ENCODE data around the gene MYO1D.
"Not testable (repeated sequence)": the region's sequence is repeated elsewhere in the genome, so short reads cannot be mapped to it uniquely, and the experiment has no call there.

The MYO1D gene

DNA sequence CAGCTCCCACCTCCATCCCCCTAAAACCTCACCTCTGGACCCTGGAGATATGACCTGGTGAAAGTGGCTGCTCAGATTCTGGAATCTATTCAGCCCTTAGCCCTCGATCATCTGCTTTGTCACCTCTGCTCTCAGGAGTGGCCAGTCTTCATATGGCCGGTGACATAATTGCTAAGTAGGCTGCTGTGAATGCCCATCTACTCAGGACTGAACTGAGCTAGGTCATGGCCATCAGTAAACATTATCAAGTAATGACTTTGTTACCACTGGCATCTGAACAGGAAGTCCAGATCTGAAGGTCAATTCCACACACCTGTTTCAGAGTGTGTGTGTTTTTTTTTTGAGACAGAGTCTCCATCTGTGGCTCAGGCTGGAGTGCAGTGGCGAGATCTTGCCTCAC is 311.5 kb downstream of the MYO1D start:
- DNase-seq = no peak

DNA sequence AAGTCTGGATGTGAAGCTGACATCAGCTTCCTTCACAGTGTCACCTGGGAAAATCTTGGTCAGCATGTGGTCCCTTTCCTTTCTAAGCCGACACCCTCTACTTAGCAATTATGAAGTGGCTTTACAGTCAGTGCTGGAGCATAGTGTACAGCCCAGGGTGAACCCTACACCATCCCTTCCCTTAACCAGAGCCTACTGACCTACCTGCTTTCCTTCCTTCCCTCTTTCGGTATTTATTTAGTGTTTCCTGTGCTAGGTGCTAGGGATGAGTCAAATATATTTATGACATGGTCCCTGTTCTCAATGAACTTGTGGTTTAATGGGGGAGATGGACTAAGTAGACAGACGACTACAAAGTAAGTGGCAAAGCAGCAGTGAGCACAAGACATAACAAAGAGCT is 312.6 kb downstream of the MYO1D start:
- no peak for DNase-seq

DNA sequence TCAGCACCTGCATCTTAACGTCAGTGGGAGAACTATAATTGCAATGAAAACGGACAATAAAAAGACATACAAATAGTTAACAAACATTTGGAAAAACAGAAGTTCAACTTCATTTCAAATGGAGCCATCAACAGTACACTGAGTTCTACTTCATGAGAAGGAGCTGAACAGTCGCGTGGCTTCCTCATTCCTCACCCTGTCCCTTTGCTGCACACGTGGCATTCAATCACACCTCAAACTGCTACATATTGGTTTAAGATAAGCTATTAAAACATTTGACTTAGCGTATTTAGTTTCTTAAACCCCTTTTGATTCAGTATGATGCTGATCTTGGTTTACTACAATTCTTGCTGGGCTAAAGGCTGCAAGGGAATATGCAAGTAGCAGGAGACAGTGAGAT is 313.3 kb downstream of the MYO1D start:
- no peak for DNase-seq

DNA sequence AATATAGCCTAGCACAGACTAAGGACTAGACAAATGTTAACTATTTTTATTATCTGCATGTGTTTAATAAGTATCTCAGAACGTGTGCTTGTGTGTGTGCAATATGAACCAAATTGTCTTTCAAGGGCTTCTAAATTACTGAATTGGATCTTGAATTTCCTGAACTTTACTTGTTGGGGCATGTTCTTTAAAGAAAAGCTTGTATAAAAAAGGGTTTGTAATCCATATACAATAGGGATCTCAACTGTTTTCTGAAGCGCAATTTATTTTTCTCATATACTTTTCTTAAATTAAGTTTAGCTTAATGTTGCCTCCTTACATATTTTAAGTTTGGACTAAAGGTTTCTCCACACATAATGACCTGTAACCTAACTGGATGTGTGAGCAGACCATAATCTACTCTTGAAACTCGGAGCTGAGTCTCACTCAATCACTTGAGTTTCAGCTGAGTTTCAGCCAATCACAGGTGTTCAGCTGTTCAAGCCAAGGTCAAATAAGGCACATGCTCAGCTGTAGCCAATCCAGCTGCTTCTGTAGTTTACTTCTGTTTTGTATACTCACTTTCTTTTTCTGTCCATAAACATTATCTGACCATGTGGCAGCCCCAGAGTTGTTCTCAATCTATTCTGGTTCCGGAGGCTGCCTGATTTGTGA is 317.8 kb downstream of the MYO1D start:
- no peak for DNase-seq

DNA sequence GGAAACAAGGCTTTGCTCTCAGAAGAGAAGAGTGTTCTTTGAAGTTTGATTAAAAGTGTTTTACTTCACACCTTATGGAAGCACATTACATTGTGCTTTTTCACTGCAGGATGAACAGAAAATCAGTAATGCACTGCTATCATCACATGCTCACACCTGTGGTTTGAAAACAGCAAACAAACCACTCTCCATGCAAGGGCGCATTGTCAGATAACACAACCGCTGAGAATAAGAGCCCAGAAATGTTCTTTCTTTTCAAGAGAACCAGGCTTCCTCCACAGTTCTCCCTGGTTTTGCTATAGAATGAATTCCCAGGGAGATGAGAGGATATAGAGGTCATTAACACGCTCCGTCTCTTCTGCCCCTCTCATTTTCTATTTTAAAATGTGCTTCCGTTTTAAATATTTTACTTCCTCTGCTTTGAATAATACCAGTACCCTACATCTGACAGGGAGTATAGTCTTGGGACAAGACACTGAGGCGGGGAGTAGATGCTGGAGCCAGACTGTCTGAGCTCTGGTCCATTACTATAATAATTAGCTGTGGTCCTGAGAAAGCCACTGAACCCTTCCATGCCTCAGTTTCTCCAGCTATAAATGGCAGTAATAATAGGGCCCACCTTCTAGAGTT is 318.5 kb downstream of the MYO1D start:
- DNase-seq = no peak

DNA sequence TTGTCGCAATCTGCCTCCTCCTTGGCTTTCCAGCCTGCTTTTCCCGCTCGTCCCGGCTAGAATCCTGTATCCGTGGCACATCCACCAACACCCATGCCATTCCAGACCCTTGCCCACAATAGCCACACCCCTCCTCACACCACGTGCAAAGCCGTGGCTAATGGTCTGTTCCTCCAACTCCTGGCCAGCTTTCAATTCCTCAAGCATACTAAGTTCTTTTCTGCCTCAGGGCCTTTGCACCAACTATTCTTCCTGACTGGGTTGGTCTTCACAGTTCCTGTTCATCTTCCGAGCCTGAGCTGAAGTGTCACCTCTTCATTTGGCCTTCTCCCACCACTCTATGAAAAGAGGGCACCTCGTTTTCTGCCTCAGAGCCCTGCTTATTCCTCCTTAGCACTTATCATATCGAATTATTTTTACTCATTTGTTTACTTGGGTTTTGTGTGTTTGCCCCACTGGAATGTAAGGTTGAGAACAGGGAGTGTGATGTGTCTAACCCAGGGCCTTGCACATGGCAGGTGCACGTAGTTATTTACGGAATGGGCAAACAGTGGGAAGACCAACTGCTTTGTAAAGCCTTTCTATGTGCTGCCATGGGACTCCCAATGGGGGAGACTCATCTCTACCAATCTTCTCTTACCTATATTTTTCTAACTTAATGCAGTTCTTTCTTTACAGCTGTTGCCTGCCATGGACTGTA is 321.2 kb downstream of the MYO1D start:
- no peak for DNase-seq

DNA sequence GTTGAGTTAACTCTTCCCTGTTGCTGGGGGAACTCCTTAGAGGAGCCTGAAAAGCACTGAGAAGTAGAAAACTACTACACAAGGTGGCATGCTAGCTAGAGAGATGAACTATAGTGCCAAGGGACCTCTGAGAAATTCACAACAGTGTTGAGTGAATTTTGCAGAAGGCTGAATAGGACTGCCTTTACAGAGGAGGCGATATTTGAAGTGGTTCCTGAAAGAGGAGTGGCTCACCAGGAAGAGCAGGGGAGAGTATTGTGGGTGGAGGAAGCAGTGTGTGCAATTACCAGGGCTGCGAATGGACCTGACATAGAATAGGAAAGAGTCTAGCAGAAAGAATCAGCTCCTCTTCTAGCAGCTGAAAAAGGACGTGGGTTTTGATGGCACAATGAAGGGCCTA is 323.8 kb downstream of the MYO1D start:
- DNase-seq = no peak

DNA sequence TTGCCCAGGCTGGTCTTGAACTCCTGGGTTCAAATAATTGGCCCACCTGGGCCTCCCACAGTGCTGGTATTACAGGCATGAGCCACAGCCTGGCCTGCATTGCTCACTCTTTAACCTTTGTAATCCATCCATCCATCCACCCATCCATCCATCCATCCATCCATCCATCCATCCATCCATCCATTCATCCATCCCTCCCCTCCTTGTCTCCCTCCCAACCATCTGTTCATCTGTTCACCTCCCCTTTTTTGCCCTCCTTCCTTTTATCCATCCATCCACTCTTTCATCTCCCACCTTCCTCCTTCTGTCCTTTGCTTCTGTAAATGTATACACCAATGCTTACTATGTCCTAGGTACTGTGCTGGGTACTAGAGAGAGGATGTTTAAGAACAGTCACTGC is 324.6 kb downstream of the MYO1D start:
- DNase-seq = no peak

DNA sequence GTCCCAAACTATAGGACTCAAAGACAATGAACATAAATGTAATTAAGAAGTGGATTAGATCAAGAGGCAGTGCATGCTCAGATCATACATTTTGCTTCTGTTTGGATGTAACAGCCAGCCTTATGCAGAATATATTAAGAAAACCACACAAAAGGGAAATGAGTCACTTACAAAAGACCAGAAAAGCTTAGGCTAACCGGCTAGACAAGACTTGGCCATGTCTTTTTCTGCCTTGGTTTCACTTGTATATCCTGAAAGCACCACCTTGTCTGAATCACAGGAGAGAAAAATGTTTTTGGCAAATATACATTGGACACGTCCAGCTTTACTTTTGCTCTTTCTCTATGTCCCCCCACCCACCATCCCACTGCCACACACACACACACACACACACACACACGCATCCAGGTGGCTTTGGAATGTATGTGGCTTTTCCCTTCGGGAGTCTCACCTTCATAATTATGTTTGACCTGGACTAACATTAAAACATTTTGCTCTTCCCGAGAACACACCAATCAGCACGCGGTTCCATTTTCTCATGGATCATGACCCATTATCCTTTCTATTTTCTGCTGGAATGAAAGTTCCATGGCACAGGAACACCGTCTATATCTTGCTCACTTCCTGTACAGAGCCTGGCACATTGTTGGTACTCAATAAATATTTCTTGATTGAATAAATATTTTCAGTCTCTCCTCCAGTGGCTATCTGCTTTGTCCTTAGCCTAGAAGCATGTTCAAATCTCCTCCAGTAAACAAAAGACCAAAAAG is 325.6 kb downstream of the MYO1D start:
- DNase-seq = no peak

DNA sequence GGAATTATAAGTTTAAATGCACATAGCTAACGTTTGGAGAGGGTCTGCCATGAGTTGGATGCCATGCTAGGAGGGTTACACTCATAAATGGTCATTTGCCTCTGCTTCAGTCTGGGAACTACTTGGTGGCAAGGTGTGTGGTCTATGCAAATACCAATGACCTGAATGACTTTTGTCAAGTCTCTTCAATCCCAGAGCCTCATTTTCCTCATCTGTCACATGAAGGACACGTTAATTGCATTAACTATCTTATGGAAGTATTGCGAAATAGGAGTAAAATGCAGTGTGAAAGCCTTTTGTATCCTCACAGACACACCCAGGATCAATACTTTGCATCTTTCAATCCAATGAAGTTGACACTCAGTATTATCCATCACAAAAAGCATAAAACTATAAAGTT is 327.4 kb downstream of the MYO1D start:
- DNase-seq = no peak

DNA sequence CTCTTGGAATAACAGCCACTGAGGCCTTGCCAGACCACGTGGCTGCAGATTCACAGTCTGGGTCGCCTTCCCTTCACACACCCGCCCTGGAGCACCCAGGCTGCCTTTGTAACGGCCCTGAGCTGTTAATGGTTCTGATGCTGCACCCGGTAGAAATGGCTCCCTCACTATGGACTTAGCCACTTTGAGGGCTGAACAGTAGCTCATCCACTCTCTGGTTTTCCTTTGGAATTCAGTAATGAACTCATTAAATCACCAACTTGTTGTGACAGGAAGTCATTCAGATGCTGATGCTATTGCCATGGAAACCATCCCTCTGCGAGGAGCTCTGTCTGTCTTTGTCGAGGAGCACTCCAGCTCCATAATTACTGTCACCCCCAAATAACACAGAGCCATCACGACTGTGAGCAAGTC is 330.9 kb downstream of the MYO1D start:
- DNase-seq = peak; percentile 3 to 7

DNA sequence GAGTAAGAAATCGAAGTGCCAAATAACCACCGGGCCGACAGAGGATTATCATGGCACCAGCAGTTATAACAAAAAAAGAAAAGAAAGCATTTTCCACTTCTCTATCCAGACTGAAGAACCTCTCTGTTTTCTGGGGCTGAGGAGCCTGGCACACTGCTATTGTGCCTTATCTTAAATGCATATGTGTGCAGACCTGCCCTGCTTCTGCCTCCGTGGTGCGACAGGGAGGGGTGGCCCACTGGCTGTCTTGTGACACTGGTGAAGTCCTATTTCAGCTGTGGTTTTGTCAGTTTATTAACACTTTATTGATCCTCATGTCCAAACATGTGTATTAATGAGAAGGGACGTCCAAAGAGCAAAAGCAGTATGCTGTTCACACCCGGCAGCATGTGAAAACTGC is 334.7 kb downstream of the MYO1D start:
- DNase-seq = no peak

DNA sequence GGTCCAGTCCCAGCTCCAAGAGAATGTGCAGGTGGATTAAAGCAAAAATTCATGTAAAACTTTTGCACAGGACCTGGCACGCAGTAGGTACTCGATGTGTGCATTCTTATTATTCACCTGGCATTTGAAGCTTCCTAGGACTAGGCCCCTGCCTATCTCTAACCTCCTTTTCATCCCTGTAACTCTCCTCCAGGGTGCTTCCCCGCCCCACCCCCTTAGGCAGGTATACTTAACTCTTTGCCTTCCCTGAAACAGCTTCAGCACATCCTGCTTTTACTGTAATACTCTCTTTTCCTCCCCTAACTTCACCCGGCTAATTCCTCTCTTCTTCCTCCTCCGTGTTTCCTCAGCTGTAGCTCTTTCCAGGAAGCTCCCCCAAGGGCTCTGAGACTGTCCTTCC is 335.3 kb downstream of the MYO1D start:
- no peak for DNase-seq

DNA sequence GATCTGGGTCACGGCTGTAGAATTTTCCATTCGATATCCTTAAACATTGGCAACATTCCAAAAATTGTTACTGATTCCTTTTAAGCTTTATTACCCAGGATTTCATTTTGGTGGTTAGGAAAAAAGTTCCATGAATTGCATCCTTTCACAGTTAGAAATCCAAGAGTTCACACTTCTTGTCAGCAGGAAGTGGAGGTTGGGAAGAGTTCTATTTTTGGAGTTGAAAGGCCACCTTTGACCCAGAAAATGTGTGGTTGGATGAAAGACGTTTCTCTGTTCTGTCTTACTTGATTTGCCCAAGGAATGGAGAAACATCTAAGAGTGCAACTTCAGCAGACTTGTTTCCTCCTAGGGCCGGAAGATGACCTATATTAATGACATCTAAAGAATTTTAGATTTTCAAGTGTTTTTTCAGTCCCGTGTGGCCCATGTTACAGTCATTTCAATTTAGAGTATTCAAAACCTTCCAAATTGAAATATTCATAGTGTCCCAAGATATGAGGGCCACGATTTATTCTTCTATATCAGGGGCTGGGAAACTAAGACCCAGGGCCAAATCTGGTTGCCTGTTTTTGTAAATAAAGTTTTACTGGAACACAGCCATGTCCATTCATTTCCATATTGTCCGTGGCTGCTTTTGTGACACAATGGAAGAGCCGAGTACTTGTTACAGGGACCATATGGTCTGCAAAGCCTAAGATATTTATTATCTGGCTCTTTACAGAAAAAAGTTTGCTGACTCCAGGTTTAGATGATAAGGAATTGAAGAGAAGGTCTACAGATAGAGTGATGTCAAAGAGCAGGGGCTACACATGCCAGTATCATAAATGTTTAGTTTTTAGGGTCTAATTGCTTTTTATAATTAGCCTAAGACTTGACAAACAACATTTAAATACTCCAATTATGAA is 339.9 kb downstream of the MYO1D start:
- no peak for DNase-seq

DNA sequence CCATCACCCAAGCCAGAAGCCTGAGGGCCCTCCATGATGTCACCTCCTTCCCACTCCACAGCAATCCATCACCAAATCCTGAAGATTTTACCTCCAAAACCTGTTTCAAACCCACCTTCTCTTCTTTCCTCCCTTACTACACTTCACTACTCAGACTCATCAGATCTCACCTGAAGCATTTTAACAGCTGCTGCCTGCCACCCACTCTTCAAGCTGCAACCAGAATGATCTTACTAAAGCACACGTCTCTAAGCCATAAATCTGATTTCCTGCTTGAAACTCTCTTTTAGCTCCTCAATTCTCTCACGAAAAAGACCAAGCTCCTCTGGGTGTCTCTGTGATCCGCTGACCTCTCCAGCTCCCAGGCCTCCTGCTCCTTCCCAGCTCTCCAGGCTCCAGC is 343.6 kb downstream of the MYO1D start:
- no peak for DNase-seq

DNA sequence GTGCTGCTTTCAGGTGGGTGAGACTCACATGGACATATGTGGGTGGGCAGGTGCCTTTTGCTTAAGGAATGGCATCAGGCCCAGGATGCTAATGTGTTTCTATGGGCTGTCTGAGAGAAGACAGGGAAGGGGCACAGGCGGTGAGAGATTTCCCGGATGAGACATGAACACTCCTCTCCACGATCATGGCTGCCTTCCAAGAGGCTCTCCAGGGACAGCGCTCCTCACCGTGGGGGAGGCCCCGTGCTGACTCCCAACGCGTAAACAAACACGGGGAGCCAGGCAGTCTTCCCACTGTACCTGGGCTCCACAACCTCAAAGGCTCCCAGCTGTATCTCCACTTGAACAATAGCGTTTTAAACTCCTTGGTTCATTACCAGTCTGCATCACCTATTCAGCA is 347.3 kb downstream of the MYO1D start:
- DNase-seq = peak; percentile 64 to 85

DNA sequence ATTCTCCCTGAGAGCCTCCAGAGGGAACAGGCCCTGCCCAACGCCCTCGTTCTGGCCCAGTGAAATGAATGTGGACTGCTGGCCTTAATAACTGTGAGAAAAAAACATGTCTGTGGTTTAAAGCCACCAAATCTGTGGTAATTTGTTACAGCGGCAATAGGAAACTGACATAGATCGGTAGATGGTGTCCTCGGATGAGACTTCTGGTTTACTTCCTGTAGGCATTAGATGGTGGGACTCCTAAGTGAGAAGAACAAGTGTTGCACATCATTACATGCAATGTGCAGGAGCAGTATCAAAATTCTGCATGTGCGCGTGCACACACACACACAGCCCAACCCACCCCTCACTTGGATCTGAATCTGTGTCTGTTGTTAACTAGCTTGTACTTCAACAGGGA is 348.1 kb downstream of the MYO1D start:
- DNase-seq = no peak

DNA sequence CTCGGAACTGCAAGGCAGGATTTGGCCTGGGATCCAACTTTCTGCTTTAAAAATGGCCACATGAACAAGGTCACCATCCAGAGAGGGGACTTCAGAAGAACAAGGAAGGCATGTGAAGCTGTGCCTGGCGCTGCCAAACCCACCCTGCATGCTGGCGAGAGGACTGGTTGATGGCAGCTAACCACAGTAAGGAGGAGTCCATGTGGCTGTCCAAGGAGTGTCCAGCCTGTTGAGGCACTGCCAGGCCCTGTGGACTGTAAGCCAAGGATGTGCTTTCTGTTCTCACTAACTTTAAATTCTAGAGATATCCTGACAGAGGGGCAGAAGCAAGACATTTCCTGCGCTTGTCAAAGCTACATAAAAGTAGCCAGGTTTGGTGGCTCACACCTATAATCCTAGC is 349.8 kb downstream of the MYO1D start:
- DNase-seq = no peak

DNA sequence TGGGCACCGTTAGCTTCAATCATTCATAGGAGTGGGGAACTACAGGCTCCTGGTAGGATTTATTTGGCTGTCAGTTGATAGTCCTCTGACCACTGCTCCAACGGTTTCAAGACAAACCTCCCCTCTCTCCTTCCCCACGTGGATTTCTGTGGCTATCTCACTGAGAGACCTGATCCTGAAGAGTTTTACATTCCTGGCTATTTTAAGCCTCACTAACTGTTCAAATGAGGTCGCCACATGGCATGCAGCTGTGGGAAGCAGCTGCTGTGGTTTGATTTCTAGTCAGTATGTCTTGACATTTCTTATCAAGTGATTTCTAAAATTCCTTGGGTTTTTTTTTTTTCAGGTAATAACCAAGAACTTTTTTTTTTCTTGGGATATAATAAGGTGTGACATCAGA is 351.8 kb downstream of the MYO1D start:
- DNase-seq = no peak

DNA sequence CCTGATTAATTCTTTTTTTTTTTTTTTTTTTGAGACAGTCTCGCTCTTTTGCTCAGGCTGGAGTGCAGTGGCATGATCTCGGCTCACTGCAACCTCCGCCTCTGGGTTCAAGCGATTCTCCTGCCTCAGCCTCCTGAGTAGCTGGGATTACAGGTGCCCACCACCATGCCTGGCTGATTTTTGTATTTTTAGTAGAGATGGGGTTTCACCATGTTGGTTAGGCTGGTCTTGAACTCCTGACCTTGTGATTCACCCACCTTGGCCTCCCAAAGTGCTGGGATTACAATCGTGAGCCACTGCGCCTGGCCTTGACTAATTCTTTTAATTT is 352.4 kb downstream of the MYO1D start:
- not testable (repeated sequence) for DNase-seq

DNA sequence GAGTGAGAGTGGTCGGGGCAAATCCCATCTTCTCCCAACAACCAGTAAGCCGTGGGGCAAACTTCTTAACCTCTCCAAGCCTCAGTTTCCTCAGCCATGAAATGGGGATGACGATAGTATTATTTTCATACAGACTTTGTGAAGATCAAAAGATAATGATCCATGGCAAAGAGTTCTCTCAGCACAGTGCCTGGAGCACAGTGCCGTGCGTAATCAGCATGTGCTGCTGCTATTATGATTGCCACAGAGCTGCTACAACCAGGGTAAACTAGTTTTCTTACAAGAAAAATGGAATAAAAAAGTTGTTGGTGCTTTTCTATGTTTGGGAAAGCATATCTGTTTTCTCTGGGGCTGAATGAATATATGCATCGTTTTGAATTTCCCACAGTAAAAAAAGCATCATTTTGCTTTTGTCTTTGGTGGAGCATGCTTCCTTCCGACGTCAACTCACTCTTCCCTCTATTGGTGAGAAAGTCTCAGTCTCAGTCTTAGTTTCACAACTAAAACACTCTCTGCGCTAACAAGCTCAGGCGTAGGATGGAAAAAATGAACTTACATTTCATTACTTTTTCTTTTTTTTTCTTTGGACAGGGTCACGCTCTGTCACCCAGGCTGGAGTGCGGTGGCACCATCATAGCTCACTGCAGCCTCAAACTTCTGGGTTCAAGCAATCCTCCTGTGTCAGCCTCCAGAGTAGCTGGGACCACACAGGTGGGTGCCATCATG is 352.9 kb downstream of the MYO1D start:
- no peak for DNase-seq
